DND-41 (cell line): ENCODE results near the gene EAF1.

Experiments used
- ATAC-seq: fragments of 200-7000 bp; cut with Tn5 transposase; 3 replicates; pipeline ENCODE4 v1.9.1; 2021; ENCODE audit warnings: low read depth; ENCODE audit not compliant: insufficient read depth
- DNase-seq: peaks from one replicate; pipeline ENCODE4 v3.0.0-alpha.2; 2020
- H2AFZ ChIP-seq: 2 replicates; pipeline ENCODE4 v1.6.0; 2012; ENCODE audit warnings: low read depth, low read length
- H3K27ac ChIP-seq: 2 replicates; pipeline ENCODE4 v1.5.1; 2012; ENCODE audit warnings: low read length, inconsistent platforms
- H3K27me3 ChIP-seq: fragments of 200-600 bp; sonication (generic); 2 replicates; pipeline ENCODE4 v1.6.0; 2012; ENCODE audit warnings: low read length, mild to moderate bottlenecking, inconsistent platforms; ENCODE audit not compliant: insufficient read depth, poor library complexity
- H3K36me3 ChIP-seq: 2 replicates; pipeline ENCODE4 v1.5.1; 2012; ENCODE audit warnings: low read length, inconsistent platforms; ENCODE audit not compliant: insufficient read depth
- H3K4me1 ChIP-seq: 2 replicates; pipeline ENCODE4 v1.5.1; 2012; ENCODE audit warnings: mild to moderate bottlenecking, low read length; ENCODE audit not compliant: insufficient read depth
- H3K4me2 ChIP-seq: 2 replicates; pipeline ENCODE4 v1.6.0; 2012; ENCODE audit warnings: mild to moderate bottlenecking, moderate library complexity, low read length, inconsistent platforms; ENCODE audit not compliant: insufficient read depth
- H3K4me3 ChIP-seq, 2 experiments: fragments of 200-600 bp in 1 of 2; shearing (Covaris generic) in 1 of 2; 2 replicates each; pipeline ENCODE4 v1.5.1; 2012 to 2016; ENCODE audit warnings: inconsistent platforms in 2 of 2, low read length in 2 of 2, mild to moderate bottlenecking in 2 of 2, low read depth in 1 of 2, moderate library complexity in 1 of 2
- H3K79me2 ChIP-seq: 2 replicates; pipeline ENCODE4 v1.6.0; 2012; ENCODE audit warnings: low read length, inconsistent platforms; ENCODE audit not compliant: insufficient read depth
- H3K9ac ChIP-seq: 2 replicates; pipeline ENCODE4 v1.6.0; 2012; ENCODE audit warnings: low read depth, mild to moderate bottlenecking, inconsistent platforms, low read length, moderate library complexity
- H3K9me3 ChIP-seq: 2 replicates; pipeline ENCODE4 v1.5.1; 2012; ENCODE audit warnings: low read length, moderate library complexity, mild to moderate bottlenecking, inconsistent platforms; ENCODE audit not compliant: insufficient read depth, severe bottlenecking
- H4K20me1 ChIP-seq: 2 replicates; pipeline ENCODE4 v1.6.0; 2012; ENCODE audit warnings: low read length; ENCODE audit not compliant: insufficient read depth
- CTCF ChIP-seq: IDR thresholded peaks from 2 replicates; pipeline ENCODE4 v1.5.1; 2012; ENCODE audit warnings: borderline replicate concordance, low read length, moderate library complexity, mild to moderate bottlenecking; ENCODE audit not compliant: poor library complexity, severe bottlenecking; ENCODE audit errors: extremely low read depth
- EZH2 ChIP-seq: IDR thresholded peaks from 3 replicates; pipeline ENCODE4 v1.6.1; 2012; ENCODE audit warnings: borderline replicate concordance, low read depth, mild to moderate bottlenecking, moderate library complexity, low read length, inconsistent platforms; ENCODE audit not compliant: severe bottlenecking

The EAF1 gene

DNA sequence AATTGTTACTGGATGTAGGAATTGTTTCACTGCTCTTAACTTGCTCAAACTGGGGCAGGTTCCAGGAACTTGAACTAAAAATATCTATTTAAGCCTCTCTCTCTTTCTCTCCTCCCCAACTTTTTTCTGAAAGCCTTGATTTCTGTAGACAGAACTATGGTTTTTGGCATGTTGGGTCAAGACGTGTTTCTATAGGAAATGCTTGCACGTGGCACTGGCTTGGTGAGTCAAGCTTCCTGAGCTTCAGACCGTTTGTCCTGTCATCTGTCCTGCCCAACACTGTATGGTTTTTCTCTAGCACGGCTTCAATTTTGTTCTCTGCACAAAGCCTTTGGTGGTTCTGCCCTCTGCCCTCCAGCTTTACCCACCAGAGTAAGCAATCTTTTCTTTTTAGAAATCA lies 13.5 kb downstream of the EAF1 start:
- Histone ChIP-seq H3K36me3 (peaks cover 83% of the 10 kb centered on the region), H3K27ac (no peak overlapping the region), H3K9ac (no peak overlapping the region), H4K20me1 (no peaks in the 10 kb centered on the region), H3K4me3 (no peak overlapping the region), H3K4me1 (no peaks in the 10 kb centered on the region), H3K79me2 (no peaks in the 10 kb centered on the region), H2AFZ (no peak overlapping the region), H3K27me3 (no peaks in the 10 kb centered on the region), H3K4me2 (no peak overlapping the region), H3K9me3 (no peaks in the 10 kb centered on the region)
- TF ChIP-seq CTCF (no peak), EZH2 (no peak)
- DNase-seq (no peak), ATAC-seq (no peak)

DNA sequence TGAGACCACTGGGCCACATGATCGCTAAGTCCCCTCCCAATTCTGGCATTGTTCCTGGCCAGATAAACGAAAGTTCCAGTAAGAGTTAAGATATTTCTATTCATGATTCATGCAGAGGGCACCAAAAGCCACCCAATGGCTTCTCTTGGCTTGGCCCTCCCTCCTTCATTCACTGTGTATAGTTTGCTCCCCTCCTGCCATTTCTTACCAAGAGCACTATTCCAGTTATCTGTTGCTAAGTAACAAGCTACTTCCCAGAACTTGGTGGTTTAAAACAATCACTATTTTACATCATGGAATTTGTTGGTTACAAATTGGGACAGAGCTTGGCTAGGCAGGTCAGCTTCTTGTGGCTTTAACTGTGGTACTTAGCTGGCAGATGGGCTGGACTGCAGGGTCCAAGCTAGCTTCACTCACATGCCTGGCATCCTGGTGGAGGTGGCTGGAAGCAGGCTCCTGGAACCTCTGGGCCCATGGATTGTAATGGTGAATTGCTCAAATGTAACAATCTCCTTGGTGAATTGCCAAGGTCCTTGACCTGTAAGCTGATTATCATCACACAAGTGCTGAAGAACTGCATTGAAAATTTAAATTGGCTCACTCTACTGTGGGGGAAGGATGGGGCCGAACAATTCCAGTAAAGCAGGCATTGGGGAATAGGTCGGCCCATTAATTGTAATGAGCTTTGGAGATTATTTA lies 16.6 kb downstream of the EAF1 start:
- no peaks in the 10 kb centered on the region for H3K27me3 ChIP-seq
- H4K20me1 ChIP-seq: no peaks in the 10 kb centered on the region
- H3K9ac ChIP-seq: no peak overlapping the region
- no peaks in the 10 kb centered on the region for H3K9me3 ChIP-seq
- no peak for TF ChIP-seq CTCF
- no peak for TF ChIP-seq EZH2
- H3K4me3 ChIP-seq: no peak overlapping the region
- H3K79me2 ChIP-seq: no peaks in the 10 kb centered on the region
- H2AFZ ChIP-seq: no peak overlapping the region
- ATAC-seq: no peak
- DNase-seq: no peak
- H3K36me3 ChIP-seq: peaks cover 52% of the 10 kb centered on the region
- no peak overlapping the region for H3K27ac ChIP-seq
- H3K4me2 ChIP-seq: no peak overlapping the region
- H3K4me1 ChIP-seq: no peaks in the 10 kb centered on the region

- H3K36me3 ChIP-seq: no peaks in the 10 kb centered on the region
- TF ChIP-seq CTCF: no peak
- no peak for TF ChIP-seq EZH2
- H2AFZ ChIP-seq: no peak overlapping the region
- ATAC-seq: no peak
- no peak overlapping the region for H3K4me2 ChIP-seq
- no peak overlapping the region for H3K4me3 ChIP-seq
- no peaks in the 10 kb centered on the region for H4K20me1 ChIP-seq
- no peaks in the 10 kb centered on the region for H3K27me3 ChIP-seq
- H3K9ac ChIP-seq: no peak overlapping the region
- peak; percentile 2 for DNase-seq
- no peaks in the 10 kb centered on the region for H3K9me3 ChIP-seq
- no peaks in the 10 kb centered on the region for H3K4me1 ChIP-seq
- no peaks in the 10 kb centered on the region for H3K79me2 ChIP-seq
- no peak overlapping the region for H3K27ac ChIP-seq
These were observed 22.3 kb downstream of the EAF1 start for GRCh38 chr3:15449489-15450224.
